ENCODE data around the gene RNF149. TPM values are rescaled to one million over a fixed set of nuclear protein-coding genes. Genes with fewer than 3 reads are reported as not detected.
"Not testable (repeated sequence)": the region's sequence is repeated elsewhere in the genome, so short reads cannot be mapped to it uniquely, and the experiment has no call there.

Gene RNF149
- total RNA-seq, 2 experiments from 2014 or later, result 48.7 to 53.2 TPM

- intact Hi-C loops (cut with micrococcal nuclease), result loop anchor here (5.0 kb wide), 1 partner anchor 54 kb away; the partner anchor contains the start of gene RNF149
- no peaks in the 10 kb centered on the region for H3K27me3 Mint-ChIP-seq
- no peak for TF ChIP-seq CTCF (IDR thresholded peaks at IDR 0.05)
- H3K4me3 Mint-ChIP-seq, result peak overlapping the region; percentile 88
- peak overlapping the region; percentile 91 for H3K27ac Mint-ChIP-seq
- H3K36me3 Mint-ChIP-seq (ENCODE audit: low read depth), result peaks cover 28% of the 10 kb centered on the region
- H3K4me1 Mint-ChIP-seq (ENCODE audit: low read depth), result peaks cover 44% of the 10 kb centered on the region
- ATAC-seq (peak; percentile 63), DNase-seq (peak; percentile 82)
- ChIA-PET CTCF (interaction anchor here (0.6 to 4.1 kb wide), 11 partner anchors 17 to 658 kb away, joined by 3 to 11 read pairs (median 3); no protein-coding TSS in a partner anchor), POLR2A (interaction anchor here (0.6 to 4.8 kb wide), 13 partner anchors 9 to 693 kb away, joined by 3 to 25 read pairs (median 4); partner anchors contain the start of genes RNF149 and RPL31)
- no peaks in the 10 kb centered on the region for H3K9me3 Mint-ChIP-seq
Observed at GRCh38 chr2:101253013-101253702, 55.3 kb downstream of the RNF149 start.

GRCh38 chr2:101252408-101253012 lies 56.0 kb downstream of the RNF149 start, which contains the start of gene CNOT11:
TSS of gene CNOT11 (plus strand) at chr2:101252886. CDS start at chr2:101252965, 79 bp downstream.
- intact Hi-C loops (cut with micrococcal nuclease), result loop anchor here (5.0 kb wide), 1 partner anchor 55 kb away; the partner anchor contains the start of gene RNF149
- H3K4me1 Mint-ChIP-seq (ENCODE audit: low read depth), result peaks cover 40% of the 10 kb centered on the region
- no peaks in the 10 kb centered on the region for H3K27me3 Mint-ChIP-seq
- no peaks in the 10 kb centered on the region for H3K9me3 Mint-ChIP-seq
- peak within 1 kb of the TSS; percentile 91 for H3K27ac Mint-ChIP-seq
- ChIA-PET POLR2A (interaction anchor here (0.6 to 4.8 kb wide), 8 partner anchors 10 to 249 kb away, joined by 3 to 25 read pairs (median 12); partner anchors contain the start of gene RPL31), CTCF (interaction anchor here (0.6 to 4.1 kb wide), 18 partner anchors 9 to 657 kb away, joined by 3 to 23 read pairs (median 4); partner anchors contain the start of genes RNF149 and TBC1D8)
- ATAC-seq, result peak; percentile 89
- peak within 1 kb of the TSS; percentile 88 for H3K4me3 Mint-ChIP-seq
- no peak for TF ChIP-seq CTCF (IDR thresholded peaks at IDR 0.05)
- peak; percentile 99 for DNase-seq
- peaks cover 23% of the 10 kb centered on the region for H3K36me3 Mint-ChIP-seq (ENCODE audit: low read depth)

GRCh38 chr2:101251844-101252407 lies 56.6 kb downstream of the RNF149 start:
- ATAC-seq, result peak; percentile 53
- intact Hi-C loops (cut with micrococcal nuclease), result loop anchor here (5.0 kb wide), 1 partner anchor 55 kb away; the partner anchor contains the start of gene RNF149
- peak; percentile 42 for DNase-seq
- Mint-ChIP-seq H3K4me3 (peak overlapping the region; percentile 88), H3K27ac (peak overlapping the region; percentile 91), H3K27me3 (no peaks in the 10 kb centered on the region), H3K4me1 (ENCODE audit: low read depth) (peaks cover 38% of the 10 kb centered on the region), H3K9me3 (no peaks in the 10 kb centered on the region), H3K36me3 (ENCODE audit: low read depth) (peaks cover 21% of the 10 kb centered on the region)
- ChIA-PET CTCF (interaction anchor here (0.6 to 4.1 kb wide), 18 partner anchors 8 to 657 kb away, joined by 3 to 23 read pairs (median 4); partner anchors contain the start of genes RNF149 and TBC1D8), POLR2A (interaction anchor here (0.6 to 4.8 kb wide), 4 partner anchors 14 to 249 kb away, joined by 4 to 25 read pairs (median 11); partner anchors contain the start of gene RPL31)
- TF ChIP-seq CTCF (IDR thresholded peaks at IDR 0.05), result peak; percentile 59

GRCh38 chr2:101251246-101251781 lies 57.2 kb downstream of the RNF149 start:
- peaks cover 32% of the 10 kb centered on the region for H3K4me1 Mint-ChIP-seq (ENCODE audit: low read depth)
- POLR2A ChIA-PET, result interaction anchor here (0.6 to 2.8 kb wide), 2 partner anchors 248 to 324 kb away, joined by 3 to 17 read pairs; partner anchors contain the start of gene RPL31

More at GRCh38 chr2:101251246-101251781, 57.2 kb downstream of the RNF149 start:
- not testable (repeated sequence) for ATAC-seq, H3K27ac Mint-ChIP-seq, H3K9me3 Mint-ChIP-seq, H3K27me3 Mint-ChIP-seq, DNase-seq
- H3K4me3 Mint-ChIP-seq, result peak overlapping the region; percentile 15
- CTCF ChIA-PET, result interaction anchor here (0.8 to 4.1 kb wide), 12 partner anchors 8 to 641 kb away, joined by 3 to 23 read pairs (median 4); partner anchors contain the start of genes CREG2 and RNF149
- H3K36me3 Mint-ChIP-seq (ENCODE audit: low read depth), result peaks cover 18% of the 10 kb centered on the region
- intact Hi-C loops (cut with micrococcal nuclease), result loop anchor here (5.0 kb wide), 1 partner anchor 56 kb away; the partner anchor contains the start of gene RNF149
